ENCODE measurements around the gene ARMC9.

Gene ARMC9

GRCh38 chr2:231383416-231384108 is 185.1 kb downstream of the ARMC9 start:
- Histone ChIP-seq H3K9me3 (ENCODE audit: control insufficient read depth, low read length) (peaks cover 4% of the 10 kb centered on the region), H3K4me1 (ENCODE audit: control insufficient read depth, insufficient read depth, low read length) (peaks cover 42% of the 10 kb centered on the region), H3K9ac (ENCODE audit: low read length) (no peak overlapping the region), H3K4me3 (ENCODE audit: low read length) (no peak overlapping the region), H3K27me3 (ENCODE audit: control insufficient read depth, insufficient read depth, low read length) (no peaks in the 10 kb centered on the region), H3K36me3 (ENCODE audit: control insufficient read depth, insufficient read depth, low read length) (no peaks in the 10 kb centered on the region)

DNA sequence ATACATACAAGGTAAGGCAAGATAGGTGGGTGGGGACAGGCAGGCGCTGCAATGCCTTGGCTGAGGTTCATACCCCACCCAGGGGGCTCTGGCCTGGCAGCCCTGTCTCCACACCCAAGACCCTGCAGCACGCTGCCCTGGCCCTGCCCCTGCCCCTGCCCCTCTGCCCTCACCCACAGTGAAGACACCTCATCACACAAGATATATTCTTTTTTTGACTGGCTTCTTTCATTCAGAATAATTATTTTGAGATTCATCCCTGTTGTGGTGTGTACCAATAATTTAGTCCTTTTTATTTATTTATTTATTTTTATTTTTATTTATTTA is 185.6 kb downstream of the ARMC9 start:
- no peak overlapping the region for H3K4me3 ChIP-seq (ENCODE audit: low read length)
- no peaks in the 10 kb centered on the region for H3K27me3 ChIP-seq (ENCODE audit: control insufficient read depth, insufficient read depth, low read length)
- H3K4me1 ChIP-seq (ENCODE audit: control insufficient read depth, insufficient read depth, low read length), result peaks cover 42% of the 10 kb centered on the region
- H3K9ac ChIP-seq (ENCODE audit: low read length), result no peak overlapping the region
- peaks cover 4% of the 10 kb centered on the region for H3K9me3 ChIP-seq (ENCODE audit: control insufficient read depth, low read length)
- H3K36me3 ChIP-seq (ENCODE audit: control insufficient read depth, insufficient read depth, low read length), result no peaks in the 10 kb centered on the region

- Histone ChIP-seq H3K9me3 (ENCODE audit: control insufficient read depth, low read length) (peaks cover 4% of the 10 kb centered on the region), H3K27me3 (ENCODE audit: control insufficient read depth, insufficient read depth, low read length) (no peaks in the 10 kb centered on the region), H3K4me1 (ENCODE audit: control insufficient read depth, insufficient read depth, low read length) (peaks cover 34% of the 10 kb centered on the region), H3K36me3 (ENCODE audit: control insufficient read depth, insufficient read depth, low read length) (no peaks in the 10 kb centered on the region), H3K9ac (ENCODE audit: low read length) (no peak overlapping the region), H3K4me3 (ENCODE audit: low read length) (no peak overlapping the region)
Measured at GRCh38 chr2:231384970-231385369, 186.5 kb downstream of the ARMC9 start.

GRCh38 chr2:231385429-231385828 is 187.0 kb downstream of the ARMC9 start:
- Histone ChIP-seq H3K4me1 (ENCODE audit: control insufficient read depth, insufficient read depth, low read length) (peaks cover 29% of the 10 kb centered on the region), H3K27me3 (ENCODE audit: control insufficient read depth, insufficient read depth, low read length) (no peaks in the 10 kb centered on the region), H3K9me3 (ENCODE audit: control insufficient read depth, low read length) (peaks cover 4% of the 10 kb centered on the region), H3K36me3 (ENCODE audit: control insufficient read depth, insufficient read depth, low read length) (no peaks in the 10 kb centered on the region), H3K9ac (ENCODE audit: low read length) (no peak overlapping the region), H3K4me3 (ENCODE audit: low read length) (no peak overlapping the region)

DNA sequence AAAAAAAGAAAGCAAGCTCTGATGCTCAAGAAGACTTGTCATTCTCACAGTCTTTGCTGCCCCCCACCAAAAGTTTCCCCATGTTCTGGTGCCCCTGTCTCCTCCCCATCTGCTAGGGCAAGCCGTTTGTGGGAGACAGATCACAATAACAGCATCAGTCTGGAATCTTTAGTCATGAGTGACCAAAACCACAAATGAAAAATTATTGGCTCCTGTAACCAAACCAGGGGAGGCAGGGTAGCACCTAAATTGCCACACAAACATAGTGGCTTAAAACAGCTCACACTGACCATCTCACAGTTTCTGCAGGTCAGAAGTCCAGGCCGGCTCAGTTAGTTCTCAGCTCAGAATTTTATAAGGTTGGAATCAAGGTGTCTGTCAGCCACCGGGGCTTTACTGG is 188.0 kb downstream of the ARMC9 start:
- Histone ChIP-seq H3K9me3 (ENCODE audit: control insufficient read depth, low read length) (peaks cover 4% of the 10 kb centered on the region), H3K36me3 (ENCODE audit: control insufficient read depth, insufficient read depth, low read length) (no peaks in the 10 kb centered on the region), H3K9ac (ENCODE audit: low read length) (no peak overlapping the region), H3K27me3 (ENCODE audit: control insufficient read depth, insufficient read depth, low read length) (no peaks in the 10 kb centered on the region), H3K4me1 (ENCODE audit: control insufficient read depth, insufficient read depth, low read length) (peaks cover 26% of the 10 kb centered on the region), H3K4me3 (ENCODE audit: low read length) (no peak overlapping the region)

- Histone ChIP-seq H3K4me3 (ENCODE audit: low read length) (no peak overlapping the region), H3K9me3 (ENCODE audit: control insufficient read depth, low read length) (peaks cover 4% of the 10 kb centered on the region), H3K36me3 (ENCODE audit: control insufficient read depth, insufficient read depth, low read length) (no peaks in the 10 kb centered on the region), H3K9ac (ENCODE audit: low read length) (peak overlapping the region; percentile 58), H3K4me1 (ENCODE audit: control insufficient read depth, insufficient read depth, low read length) (peaks cover 22% of the 10 kb centered on the region), H3K27me3 (ENCODE audit: control insufficient read depth, insufficient read depth, low read length) (no peaks in the 10 kb centered on the region)
Measured at GRCh38 chr2:231387904-231388724, 189.7 kb downstream of the ARMC9 start.

- no peaks in the 10 kb centered on the region for H3K36me3 ChIP-seq (ENCODE audit: control insufficient read depth, insufficient read depth, low read length)
- no peak overlapping the region for H3K4me3 ChIP-seq (ENCODE audit: low read length)
- peaks cover 15% of the 10 kb centered on the region for H3K4me1 ChIP-seq (ENCODE audit: control insufficient read depth, insufficient read depth, low read length)
- H3K9ac ChIP-seq (ENCODE audit: low read length), result peak overlapping the region; percentile 58
- H3K9me3 ChIP-seq (ENCODE audit: control insufficient read depth, low read length), result peaks cover 4% of the 10 kb centered on the region
- no peaks in the 10 kb centered on the region for H3K27me3 ChIP-seq (ENCODE audit: control insufficient read depth, insufficient read depth, low read length)
Measured at GRCh38 chr2:231388725-231389346, 190.4 kb downstream of the ARMC9 start.

GRCh38 chr2:231390667-231391066 is 192.2 kb downstream of the ARMC9 start:
- peaks cover 21% of the 10 kb centered on the region for H3K4me1 ChIP-seq (ENCODE audit: control insufficient read depth, insufficient read depth, low read length)
- H3K9ac ChIP-seq (ENCODE audit: low read length), result no peak overlapping the region

DNA sequence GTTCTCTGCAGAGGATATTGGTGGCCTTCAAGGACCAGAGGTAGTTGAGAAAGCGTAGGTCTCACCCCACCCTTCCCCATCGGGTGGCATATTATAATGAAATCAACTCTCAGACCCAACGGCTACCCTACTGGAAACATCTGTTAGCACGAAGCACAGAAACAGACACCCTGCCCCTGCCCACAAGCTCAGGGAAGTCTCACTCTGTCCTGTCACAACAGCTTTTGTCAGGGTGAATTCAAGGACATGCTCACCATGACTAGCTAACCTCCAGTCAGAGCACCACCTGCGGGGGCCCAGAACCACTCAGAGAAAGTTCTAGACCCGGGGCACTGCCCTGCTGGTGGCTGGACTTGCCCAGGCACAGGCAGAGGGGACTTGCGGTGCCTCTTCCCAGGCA is 193.6 kb downstream of the ARMC9 start:
- Histone ChIP-seq H3K4me1 (ENCODE audit: control insufficient read depth, insufficient read depth, low read length) (peaks cover 22% of the 10 kb centered on the region), H3K9me3 (ENCODE audit: control insufficient read depth, low read length) (no peaks in the 10 kb centered on the region), H3K36me3 (ENCODE audit: control insufficient read depth, insufficient read depth, low read length) (no peaks in the 10 kb centered on the region), H3K4me3 (ENCODE audit: low read length) (no peak overlapping the region), H3K9ac (ENCODE audit: low read length) (no peak overlapping the region), H3K27me3 (ENCODE audit: control insufficient read depth, insufficient read depth, low read length) (peaks cover 6% of the 10 kb centered on the region)

More at GRCh38 chr2:231390667-231391066, 192.2 kb downstream of the ARMC9 start:
- no peaks in the 10 kb centered on the region for H3K9me3 ChIP-seq (ENCODE audit: control insufficient read depth, low read length)
- H3K36me3 ChIP-seq (ENCODE audit: control insufficient read depth, insufficient read depth, low read length), result no peaks in the 10 kb centered on the region
- no peak overlapping the region for H3K4me3 ChIP-seq (ENCODE audit: low read length)
- peaks cover 6% of the 10 kb centered on the region for H3K27me3 ChIP-seq (ENCODE audit: control insufficient read depth, insufficient read depth, low read length)

GRCh38 chr2:231392431-231393148 is 194.2 kb downstream of the ARMC9 start:
- no peaks in the 10 kb centered on the region for H3K9me3 ChIP-seq (ENCODE audit: control insufficient read depth, low read length)
- no peak overlapping the region for H3K4me3 ChIP-seq (ENCODE audit: low read length)
- H3K9ac ChIP-seq (ENCODE audit: low read length), result no peak overlapping the region
- H3K36me3 ChIP-seq (ENCODE audit: control insufficient read depth, insufficient read depth, low read length), result no peaks in the 10 kb centered on the region
- peaks cover 6% of the 10 kb centered on the region for H3K27me3 ChIP-seq (ENCODE audit: control insufficient read depth, insufficient read depth, low read length)
- H3K4me1 ChIP-seq (ENCODE audit: control insufficient read depth, insufficient read depth, low read length), result peaks cover 28% of the 10 kb centered on the region

GRCh38 chr2:231393149-231394131 is 195.0 kb downstream of the ARMC9 start:
- Histone ChIP-seq H3K36me3 (ENCODE audit: control insufficient read depth, insufficient read depth, low read length) (no peaks in the 10 kb centered on the region), H3K27me3 (ENCODE audit: control insufficient read depth, insufficient read depth, low read length) (peaks cover 6% of the 10 kb centered on the region), H3K9ac (ENCODE audit: low read length) (no peak overlapping the region), H3K9me3 (ENCODE audit: control insufficient read depth, low read length) (no peaks in the 10 kb centered on the region), H3K4me3 (ENCODE audit: low read length) (no peak overlapping the region), H3K4me1 (ENCODE audit: control insufficient read depth, insufficient read depth, low read length) (peaks cover 26% of the 10 kb centered on the region)
